Erythroblast (primary cell): ENCODE data around the gene PDAP1.
A peak's percentile ranks its signal among the peaks of the same experiment; 100 is the strongest.
"Not testable (repeated sequence)": the region's sequence is repeated elsewhere in the genome, so short reads cannot be mapped to it uniquely, and the experiment has no call there.

Experiments used
- DNase-seq, 2 experiments: peaks; one replicate each; lab custom pipeline; 2025; lab: John Stamatoyannopoulos, UW
- GATA1 ChIP-seq: IDR thresholded peaks from 2 replicates; pipeline ENCODE4 v1.6.1; 2011; ENCODE audit warnings: low read depth, mild to moderate bottlenecking, control low read depth, low read length, moderate library complexity
- POLR2A ChIP-seq: IDR thresholded peaks from 2 replicates; pipeline ENCODE4 v1.6.1; 2011; ENCODE audit warnings: mild to moderate bottlenecking, low read length

Gene PDAP1

DNA sequence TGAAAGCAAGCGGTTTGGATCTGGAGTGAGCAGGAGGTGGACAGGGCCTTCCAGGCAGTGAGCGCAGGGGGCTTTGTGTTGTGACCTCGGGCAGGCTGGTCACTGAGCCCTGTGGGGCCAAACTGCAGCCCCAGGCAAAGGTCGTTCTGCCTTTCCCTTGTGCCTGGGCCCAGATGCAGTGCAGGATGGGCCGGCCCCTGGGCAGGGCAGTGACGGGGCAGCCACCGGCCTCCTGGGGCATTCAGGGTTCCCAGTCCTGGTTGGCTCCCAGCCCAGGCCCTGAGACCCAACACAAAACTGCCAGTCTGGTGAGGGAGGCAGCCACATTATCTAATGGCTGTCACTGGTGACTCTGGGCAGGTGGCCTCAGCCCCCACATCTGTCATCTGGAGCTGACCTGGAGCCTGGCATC is 26.7 kb downstream of the PDAP1 start:
- TF ChIP-seq GATA1 (no peak), POLR2A (no peak)
- no peak for DNase-seq

DNA sequence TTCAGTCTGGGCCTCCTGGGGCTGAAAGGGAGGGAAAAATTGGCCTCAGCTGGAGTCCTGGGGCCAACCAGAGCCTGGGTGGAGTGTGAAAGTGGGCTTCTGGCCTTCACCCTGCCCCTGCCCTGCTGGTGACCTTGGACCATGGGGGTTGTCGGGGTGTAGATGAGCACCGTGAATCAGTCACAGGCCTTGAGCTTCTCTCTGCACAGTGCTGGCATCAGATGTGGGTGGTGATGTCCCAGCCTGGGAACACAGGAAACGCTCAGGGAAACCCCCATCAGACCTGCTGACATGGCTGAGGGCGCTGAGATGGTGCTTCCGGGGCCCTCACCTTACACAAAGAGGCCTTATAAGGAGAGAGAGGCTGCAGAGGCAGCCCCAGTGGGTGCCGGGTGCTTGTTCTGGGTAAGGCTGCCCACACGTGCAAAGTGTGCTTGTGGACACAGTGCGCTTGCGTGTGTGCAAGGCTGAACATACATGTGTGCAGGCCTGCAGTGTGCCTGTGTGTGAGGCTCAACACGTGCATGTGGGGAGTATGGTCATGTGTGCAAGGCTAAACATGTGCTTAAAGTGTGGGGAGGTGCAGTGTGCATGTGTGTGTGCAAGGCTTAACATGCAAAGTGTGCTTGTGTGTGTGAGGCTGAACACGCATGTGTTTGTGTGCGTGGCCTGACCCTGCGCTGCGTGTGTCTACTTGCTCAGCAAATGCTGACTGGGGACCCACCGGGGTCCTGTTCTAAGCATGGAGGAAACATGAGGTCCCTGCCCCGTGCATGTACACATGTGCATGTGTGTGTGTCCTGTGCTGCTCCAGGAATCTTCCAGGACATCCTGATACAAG is 27.4 kb downstream of the PDAP1 start:
- DNase-seq: no peak
- TF ChIP-seq GATA1 (no peak), POLR2A (no peak)

DNA sequence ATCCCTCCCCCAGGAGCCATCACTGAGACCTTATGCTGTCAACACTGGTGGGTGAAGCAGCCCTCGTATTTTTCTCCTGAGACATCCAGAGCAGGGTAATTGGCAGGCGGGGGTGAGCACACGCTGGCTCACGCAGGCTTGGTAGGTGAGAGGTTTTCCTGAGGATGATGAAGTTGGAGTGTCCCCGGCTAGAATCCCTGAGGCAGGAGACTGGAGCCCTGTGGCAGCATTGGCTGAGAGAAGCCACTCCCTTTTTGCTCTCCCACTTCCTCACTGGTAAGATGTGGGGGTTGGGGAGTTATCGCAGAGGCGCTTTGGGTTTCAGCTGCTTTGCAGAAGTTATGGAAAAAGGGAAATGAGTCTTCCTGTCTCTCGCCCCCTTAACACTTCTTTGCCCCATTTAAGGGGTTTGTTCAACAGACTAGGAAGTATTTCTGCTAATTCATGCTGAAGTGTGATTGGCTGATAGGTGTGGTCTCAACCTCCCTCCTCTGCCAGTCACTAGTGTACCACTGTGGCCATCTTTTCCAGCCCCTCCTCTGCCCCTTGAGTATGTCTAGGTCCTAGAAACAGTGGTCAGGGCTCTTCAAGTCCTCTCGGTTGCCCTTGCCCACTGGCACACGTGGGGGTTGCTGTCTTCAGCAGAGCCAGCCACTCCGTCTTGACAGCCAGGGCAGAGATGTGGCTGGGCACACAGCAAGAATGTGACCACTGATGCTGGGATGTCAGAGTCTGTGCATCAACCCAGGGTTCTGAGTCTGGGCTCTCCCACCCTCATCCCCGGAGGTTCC is 28.2 kb downstream of the PDAP1 start:
- peak; percentile 69 to 71 for DNase-seq
- TF ChIP-seq GATA1 (no peak), POLR2A (peak; percentile 53)

DNA sequence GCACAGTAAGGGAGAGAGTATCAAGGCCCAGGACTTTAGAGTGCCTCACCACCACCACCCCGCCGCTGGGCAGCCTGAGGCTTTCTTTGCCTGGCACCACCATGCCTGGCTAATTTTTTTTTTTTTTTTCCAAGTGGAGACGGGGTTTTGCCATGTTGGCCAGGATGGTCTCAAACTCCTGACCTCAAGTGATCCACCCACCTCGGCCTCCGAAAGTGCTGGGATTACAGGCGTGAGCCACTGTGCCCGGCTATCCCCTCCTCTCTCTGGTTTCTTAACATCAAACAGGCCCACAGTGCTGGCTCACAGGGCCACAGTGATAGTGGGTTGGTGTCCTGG is 28.7 kb downstream of the PDAP1 start:
- not testable (repeated sequence) for DNase-seq

DNA sequence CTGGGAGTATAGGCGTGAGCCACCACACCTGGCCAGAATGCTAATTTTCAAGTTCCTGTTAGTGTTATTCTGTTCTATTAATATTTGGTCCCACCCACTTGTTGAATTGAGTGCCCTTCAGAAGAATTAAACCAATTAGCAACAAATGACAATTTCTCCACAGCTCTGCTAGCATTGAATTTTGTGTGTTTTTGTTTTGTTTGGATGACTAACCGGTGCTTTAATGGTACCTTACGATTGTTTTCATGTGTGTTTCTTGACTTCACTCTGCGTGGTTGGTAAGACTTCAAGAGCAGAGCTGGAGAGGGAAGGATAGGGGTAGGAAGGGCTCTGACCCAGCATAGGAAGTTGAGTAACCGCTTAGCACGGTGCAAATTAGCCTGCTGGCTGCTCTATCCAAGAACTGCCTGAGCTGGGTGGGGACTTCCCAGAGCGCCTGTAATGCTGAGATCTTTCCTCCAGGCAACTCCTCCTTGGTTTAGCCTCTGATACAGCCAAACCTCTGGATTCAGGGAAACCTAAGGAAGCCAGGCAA is 29.3 kb downstream of the PDAP1 start:
- TF ChIP-seq POLR2A (no peak), GATA1 (no peak)
- DNase-seq: peak; percentile 57 to 63

DNA sequence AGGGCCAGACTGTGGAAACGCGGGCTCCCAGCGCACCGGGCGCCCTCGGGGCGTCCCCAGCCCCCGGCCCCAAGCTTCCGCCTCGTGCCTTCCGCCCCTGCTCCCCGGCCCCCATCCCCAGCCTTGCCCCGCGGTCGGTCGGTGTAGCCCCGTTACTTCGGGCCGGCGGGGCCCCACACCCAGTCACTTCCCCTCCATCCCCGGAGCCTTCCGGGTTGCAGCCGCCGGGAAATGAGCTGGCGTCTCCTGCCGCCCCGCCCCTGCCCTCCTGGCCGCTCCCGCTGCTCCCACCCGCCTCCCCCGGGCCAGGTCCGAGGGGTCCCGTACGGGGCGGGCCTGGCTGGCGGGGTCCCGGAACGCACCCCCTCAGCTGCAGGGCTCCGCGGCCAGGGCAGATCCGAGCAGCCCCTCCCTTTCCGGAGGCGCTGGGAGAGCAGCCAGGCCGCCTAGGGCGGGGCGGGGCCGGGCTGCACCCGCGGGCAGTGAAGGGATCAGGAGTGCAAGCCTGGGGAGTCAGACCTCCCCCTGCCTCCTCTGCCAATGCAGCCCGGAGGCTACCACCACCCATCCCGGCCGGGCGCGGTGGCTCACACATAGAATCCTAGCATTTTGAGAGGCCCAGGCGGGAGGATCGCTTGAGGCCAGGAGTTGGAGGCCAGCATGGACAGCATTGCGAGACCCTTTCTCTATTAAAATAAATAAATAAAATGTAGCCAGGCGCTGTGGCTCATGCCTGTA is 33.2 kb downstream of the PDAP1 start:
- DNase-seq: peak; percentile 76 to 84
- TF ChIP-seq GATA1 (no peak), POLR2A (no peak)

DNA sequence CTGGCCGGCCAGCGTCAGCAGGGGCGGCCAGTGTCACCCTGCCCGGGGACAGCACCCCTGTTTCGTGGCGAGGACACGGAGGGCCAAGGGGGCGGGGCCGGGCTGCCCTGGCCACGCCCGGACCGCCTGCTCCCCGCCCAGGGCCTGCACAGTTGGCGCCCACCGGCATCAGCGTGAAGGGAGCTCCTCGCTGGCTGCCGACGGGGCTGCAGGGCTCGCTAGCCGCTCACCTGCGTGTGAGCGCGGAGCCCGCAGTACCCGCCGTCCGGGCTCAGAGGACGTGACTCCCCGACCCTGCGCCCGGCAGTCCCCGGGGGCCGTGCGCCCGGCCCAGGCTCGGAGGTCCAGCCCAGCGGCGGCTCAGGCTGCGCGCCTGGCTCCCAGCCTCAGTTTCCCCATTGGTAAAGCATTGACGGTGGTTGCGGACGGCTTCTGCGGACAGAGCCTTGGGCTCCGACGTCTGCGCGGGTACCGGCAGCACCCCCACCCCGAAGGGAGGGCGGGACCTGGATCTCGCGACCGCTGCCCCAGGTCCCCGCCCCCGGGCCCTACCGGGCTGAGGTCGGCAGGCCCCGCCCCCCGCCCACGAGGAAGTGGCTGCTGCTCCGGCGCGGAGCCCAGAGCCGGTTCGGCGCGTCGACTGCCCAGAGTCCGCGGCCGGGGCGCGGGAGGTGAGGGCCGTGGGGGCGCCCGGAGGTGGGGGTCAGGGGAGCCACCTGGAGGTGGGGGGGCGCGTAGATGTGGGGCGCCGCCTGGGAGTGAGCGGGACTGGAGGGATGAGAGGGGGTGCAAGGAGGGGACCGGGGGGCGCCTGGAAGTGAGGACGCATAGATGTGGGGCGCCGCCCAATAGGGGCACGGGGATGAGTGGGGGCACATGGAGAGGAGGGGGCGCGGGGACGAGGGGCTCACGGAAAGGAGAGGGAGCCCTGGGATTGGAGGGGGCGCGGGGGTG is 34.0 kb downstream of the PDAP1 start, which contains the start of gene ARPC1B:
TSS of gene ARPC1B (plus strand) at position 620 of the 954 bp plus-strand sequence. CDS start 10,985 bp downstream, outside the sequence.
- peak; percentile 74 to 76 for DNase-seq
- TF ChIP-seq POLR2A (peak; percentile 32), GATA1 (no peak)

DNA sequence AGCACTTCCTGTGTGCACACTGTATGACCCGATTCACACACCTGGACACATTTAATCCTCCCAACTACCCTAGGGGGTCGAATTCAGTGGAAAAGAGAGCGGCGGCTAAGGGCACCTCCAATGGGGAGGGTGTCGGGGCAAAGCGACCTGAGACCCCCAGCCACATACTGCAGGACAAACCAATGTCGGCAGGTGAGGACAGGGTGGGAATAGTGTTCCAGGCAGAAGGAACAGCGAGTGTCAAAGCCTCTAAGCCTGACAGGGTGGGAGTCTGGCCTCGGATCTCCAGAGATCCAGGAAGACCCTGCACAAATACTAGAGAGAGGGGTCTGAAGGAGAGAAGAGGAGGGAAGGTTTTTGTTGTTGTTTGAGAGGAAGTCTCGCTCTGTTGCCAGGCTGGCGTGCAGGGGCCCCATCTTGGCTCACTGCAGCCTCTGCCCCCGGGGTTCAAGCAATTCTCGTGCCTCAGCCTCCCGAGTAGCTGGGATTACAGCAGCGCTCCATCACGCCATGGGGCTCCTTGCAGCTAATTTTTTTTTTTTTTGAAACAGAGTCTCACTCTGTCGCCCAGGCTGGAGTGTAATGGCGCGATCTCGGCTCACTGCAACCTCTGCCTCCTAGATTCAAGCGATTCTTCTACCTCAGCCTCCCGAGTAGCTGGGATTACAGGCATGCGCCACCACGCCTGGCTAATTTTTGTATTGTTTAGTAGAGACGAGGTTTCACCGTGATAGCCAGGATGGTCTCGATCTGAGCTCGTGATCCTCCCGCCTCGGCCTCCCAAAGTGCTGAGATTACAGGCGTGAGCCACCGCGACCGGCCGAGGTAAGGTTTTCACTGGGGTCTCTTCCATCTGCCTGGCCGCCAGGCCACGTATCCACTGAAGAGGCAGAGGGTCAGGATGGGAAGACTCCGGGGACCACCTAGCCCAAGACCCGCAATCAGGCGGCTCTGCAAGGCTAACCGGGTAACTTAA is 35.0 kb downstream of the PDAP1 start:
- TF ChIP-seq POLR2A (no peak), GATA1 (no peak)
- no peak for DNase-seq

DNA sequence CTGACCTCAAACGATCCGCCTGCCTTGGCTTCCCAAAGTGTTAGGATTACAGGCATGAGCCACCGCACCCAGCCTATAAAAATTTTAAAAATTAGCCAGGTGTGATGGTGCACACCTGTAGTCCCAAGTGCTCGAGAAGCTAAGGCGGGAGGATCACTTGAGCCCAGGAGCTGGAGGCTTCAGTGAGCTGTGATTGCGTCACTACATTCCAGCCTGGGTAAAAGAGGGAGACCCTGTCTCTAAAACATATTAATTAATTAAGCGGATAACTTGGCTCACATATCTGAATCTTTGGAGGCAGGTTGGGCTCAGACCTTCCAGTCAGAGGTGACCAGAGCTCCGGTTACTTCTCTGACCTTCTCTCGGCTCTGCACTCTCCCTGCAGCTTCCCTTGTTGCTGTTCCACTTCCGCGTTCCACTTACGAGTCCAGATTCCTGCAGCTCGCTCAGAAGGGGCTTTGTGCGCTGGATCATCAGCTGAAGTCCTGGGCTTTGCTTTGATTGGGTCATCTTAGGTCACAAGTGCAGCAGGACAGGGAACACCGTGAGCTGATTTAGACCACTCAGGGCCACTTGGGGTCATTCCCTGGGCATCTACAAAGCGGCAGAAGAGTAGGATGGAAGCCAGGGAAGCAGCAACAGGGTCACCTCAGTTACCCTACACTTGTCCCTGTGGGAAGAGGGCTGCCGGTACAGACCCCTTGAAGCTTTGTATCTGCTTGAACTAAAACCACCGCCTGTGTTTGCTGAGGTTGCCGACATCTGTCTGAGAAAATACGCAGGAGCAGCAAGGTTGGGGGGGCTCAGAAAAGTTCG is 35.9 kb downstream of the PDAP1 start:
- TF ChIP-seq POLR2A (no peak), GATA1 (no peak)
- DNase-seq: no peak

DNA sequence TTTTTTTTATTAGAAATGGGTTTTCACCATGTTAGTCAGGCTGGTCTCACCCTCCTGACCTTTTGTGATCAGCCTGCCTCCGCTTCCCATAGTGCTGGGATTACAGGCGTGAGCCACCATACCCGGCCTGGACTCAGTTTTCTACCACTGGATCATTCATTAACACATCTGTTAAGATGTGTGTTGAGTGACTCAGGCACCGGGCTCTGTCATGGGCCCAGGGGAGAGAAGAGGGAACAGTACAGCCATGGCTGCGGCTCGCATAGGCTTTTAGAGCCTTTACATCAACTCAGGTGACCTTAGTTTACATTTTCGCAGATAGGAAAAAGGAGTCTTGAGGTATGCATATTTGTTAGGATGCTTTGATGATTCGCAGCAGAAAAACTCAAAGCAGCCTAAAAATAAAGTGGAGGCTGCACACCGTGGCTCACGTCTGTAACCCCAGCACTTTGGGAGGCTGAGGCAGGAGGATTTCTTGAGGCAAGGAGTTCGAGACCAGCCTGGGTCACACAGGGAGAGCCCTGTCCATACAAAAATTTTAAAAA is 36.9 kb downstream of the PDAP1 start:
- DNase-seq: no peak
- TF ChIP-seq POLR2A: no peak
- no peak for TF ChIP-seq GATA1

DNA sequence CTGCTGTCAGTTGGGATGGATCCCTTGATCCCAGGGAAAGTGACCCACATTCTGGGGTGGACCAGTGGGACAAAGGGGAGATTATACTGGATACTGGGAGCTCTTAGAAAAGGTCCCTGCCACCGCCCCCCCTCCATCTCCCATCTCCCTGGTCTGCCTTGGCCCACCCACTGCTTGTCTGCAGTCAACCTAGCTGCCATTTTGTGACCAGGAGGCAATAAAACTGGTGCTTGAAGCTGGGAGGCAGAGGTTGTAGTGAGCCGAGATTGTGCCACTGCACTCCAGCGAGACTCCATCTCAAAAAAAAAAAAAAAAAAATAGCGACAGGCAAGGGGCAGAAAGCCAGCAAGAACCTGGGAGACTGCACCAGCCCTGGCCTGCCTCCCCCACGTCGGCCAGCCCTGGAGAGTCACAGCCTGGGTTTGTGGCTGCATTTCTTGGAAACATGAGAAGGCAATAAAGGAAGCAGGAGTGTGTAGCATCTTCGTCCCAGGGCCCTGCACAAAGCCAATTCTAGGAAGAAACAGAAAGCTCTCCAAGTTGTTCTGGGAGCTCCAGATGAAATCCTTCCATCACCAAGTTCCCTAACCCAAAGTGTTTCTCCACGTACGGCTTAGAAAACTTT is 38.5 kb downstream of the PDAP1 start:
- no peak for DNase-seq
- TF ChIP-seq GATA1: no peak
- TF ChIP-seq POLR2A: no peak
